Large intestine (tissue), 3 donors: Measurements from ENCODE around the gene GSTO2. TPM values are rescaled to one million over a fixed set of nuclear protein-coding genes. Genes with fewer than 3 reads are reported as not detected.

ENCODE experiments used
- DNase-seq, 2 donors: peaks; one replicate each; pipeline versions ENCODE4 v3.0.0 to v3.0.0-alpha.2; 2013
- H3K27ac ChIP-seq: one replicate; pipeline ENCODE4 v1.5.1; 2013; ENCODE audit warnings: low read length
- H3K27me3 ChIP-seq: 2 replicates; pipeline ENCODE4 v1.6.1; 2013; ENCODE audit warnings: low read length; ENCODE audit not compliant: control insufficient read depth, insufficient read depth
- H3K36me3 ChIP-seq: 2 replicates; pipeline ENCODE4 v1.6.1; 2013; ENCODE audit warnings: low read length; ENCODE audit not compliant: control insufficient read depth, insufficient read depth
- H3K4me1 ChIP-seq: one replicate; pipeline ENCODE4 v1.6.1; 2013; ENCODE audit warnings: low read length; ENCODE audit not compliant: control insufficient read depth, insufficient read depth
- H3K4me3 ChIP-seq: one replicate; pipeline ENCODE4 v1.5.1; 2013; ENCODE audit warnings: low read length
- H3K9me3 ChIP-seq: one replicate; pipeline ENCODE4 v1.6.1; 2013; ENCODE audit warnings: mild to moderate bottlenecking, low read depth, low read length, moderate library complexity; ENCODE audit not compliant: control insufficient read depth
- WGBS: methylation state at CpG from one replicate; pipeline ENCODE4 v1.1.5; 2013; ENCODE audit warnings: low lambda C conversion rate; ENCODE audit not compliant: insufficient coverage; 5-methylcytosine and 5-hydroxymethylcytosine counted together
- polyA plus RNA-seq: library from polyadenylated mRNA; unstranded; fragments of 120-200 nt; gene quantifications from one replicate; pipeline ENCODE4 v1.2.1, GENCODE V29; 2013

Gene GSTO2
- polyA plus RNA-seq, 1 donor: 35.7 TPM

DNA sequence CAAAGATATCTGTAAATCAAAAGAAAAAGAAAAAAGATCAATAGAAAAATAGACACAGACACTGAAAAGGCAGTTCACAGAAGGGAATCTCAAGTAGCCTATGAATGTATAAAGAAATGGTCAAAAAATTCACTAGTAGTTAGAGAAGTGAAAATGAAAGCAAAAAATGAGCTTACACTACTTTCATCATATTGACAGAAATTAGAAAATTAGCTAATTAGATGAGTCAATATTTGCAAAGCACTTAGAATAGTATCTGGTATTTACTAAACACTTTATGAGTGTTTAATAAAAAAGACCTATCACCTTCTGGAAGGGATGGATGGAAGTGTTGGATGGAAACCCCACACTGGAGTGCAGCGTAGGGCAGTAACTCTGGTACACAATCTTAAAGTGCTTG, 82.9 kb downstream of the GSTO2 start:
- Histone ChIP-seq H3K27me3 (peaks cover 15% of the 10 kb centered on the region), H3K36me3 (no peaks in the 10 kb centered on the region), H3K4me1 (peaks cover 12% of the 10 kb centered on the region), H3K9me3 (no peaks in the 10 kb centered on the region), H3K4me3 (no peak overlapping the region), H3K27ac (no peak overlapping the region)
- no CpG with 5 or more reads among the region's 1 CpG for whole genome bisulfite sequencing
- DNase-seq: no peak

DNA sequence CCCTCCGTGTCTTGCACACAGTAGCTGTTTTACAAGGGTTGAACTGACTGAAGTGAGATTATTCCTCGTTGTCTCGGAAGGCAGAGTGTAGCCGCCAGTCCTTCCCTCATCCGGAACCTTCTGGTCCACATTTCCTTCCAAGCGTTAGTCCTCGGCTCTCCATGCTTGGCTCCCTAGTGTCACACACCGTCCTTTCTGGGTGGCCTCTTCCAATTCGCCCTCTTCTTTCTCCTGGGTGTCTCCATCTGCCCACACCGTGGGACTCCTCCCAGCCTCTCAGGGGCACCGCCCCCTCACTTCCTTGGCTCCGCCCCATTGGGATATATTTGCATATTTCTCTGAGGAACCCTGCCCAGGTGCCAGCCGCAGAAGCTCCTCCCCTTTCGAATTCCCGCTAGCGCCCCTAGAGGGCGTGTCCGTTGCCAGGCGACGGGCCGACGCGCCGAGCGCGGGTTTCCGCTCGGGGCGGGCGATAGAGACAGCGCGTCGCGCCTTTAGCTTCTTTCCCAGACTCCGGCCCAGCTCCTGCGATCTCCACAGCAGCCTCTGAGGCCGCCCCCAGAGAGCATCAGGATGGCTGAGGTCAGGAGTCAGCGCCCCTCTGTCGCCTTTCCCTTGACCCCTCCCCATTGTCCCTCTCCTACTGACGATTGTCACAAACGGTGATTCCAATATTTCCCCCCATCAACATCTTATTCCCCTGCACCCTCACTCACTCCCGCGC, 84.5 kb downstream of the GSTO2 start, which contains the start of gene CFAP58:
CFAP58 (plus strand) TSS at position 509 of the 724 bp plus-strand sequence; CDS start at position 574, 65 bp downstream.
- H3K4me3 ChIP-seq: peak within 1 kb of the TSS; percentile 32
- WGBS: no CpG with 5 or more reads among the region's 43 CpGs
- H3K27me3 ChIP-seq: peaks cover 17% of the 10 kb centered on the region
- peaks cover 12% of the 10 kb centered on the region for H3K4me1 ChIP-seq
- no peaks in the 10 kb centered on the region for H3K9me3 ChIP-seq
- DNase-seq: peak; percentile 91 to 95
- no peak within 1 kb of the TSS for H3K27ac ChIP-seq
- H3K36me3 ChIP-seq: no peaks in the 10 kb centered on the region

Other genes starting within 250 kb of the GSTO2 start
- 8.8 TPM for gene COL17A1, start 183.3 kb upstream of the GSTO2 start, polyA plus RNA-seq
- gene SFR1, start 147.0 kb upstream of the GSTO2 start, polyA plus RNA-seq: 9.3 TPM
- gene CFAP43, start 36.8 kb upstream of the GSTO2 start, polyA plus RNA-seq: 5.6 TPM
- gene GSTO1, start 14.3 kb upstream of the GSTO2 start, polyA plus RNA-seq: 229 TPM
- 4.4 TPM for gene ITPRIP, start 69.3 kb downstream of the GSTO2 start, polyA plus RNA-seq
- gene CFAP58, start 84.6 kb downstream of the GSTO2 start, polyA plus RNA-seq: 0.27 TPM